IMR-90 (cell line): Measurements from ENCODE around the gene PLXNB1. TPM values are rescaled to one million over a fixed set of nuclear protein-coding genes. Genes with fewer than 3 reads are reported as not detected.

ENCODE experiments used
- ATAC-seq: fragments of 200-7000 bp; cut with Tn5 transposase; 2 replicates; pipeline ENCODE4 v1.9.1; 2020; ENCODE audit warnings: low read depth, mild to moderate bottlenecking, moderate library complexity
- BruUV-seq: library from RNA; stranded (reverse); fragments of 400-500 nt; replicated peaks from 2 replicates; lab custom pipeline; 2021; lab: Mats Ljungman, UMichigan
- CTCF ChIA-PET: fragments of 300-600 bp; formaldehyde crosslinking; extraction: SDS; loops from one replicate; lab custom pipeline; 2021; ENCODE audit warnings: antibody characterized with exemption; lab: Yijun Ruan, JAX
- POLR2A ChIA-PET: fragments of 300-600 bp; sonication (Branson Sonifier 250); formaldehyde crosslinking; loops from one replicate; lab custom pipeline; 2022; ENCODE audit warnings: antibody characterized with exemption; ENCODE audit not compliant: unreplicated experiment; lab: Charles Lee
- DNase-seq: peaks from one replicate; pipeline ENCODE4 v3.0.0; 2013
- H2AFZ ChIP-seq: replicated peaks from 2 replicates; pipeline ENCODE3; 2013; ENCODE audit warnings: low read length, mild to moderate bottlenecking; ENCODE audit not compliant: poor library complexity
- H2AK5ac ChIP-seq: 2 replicates; pipeline ENCODE4 v1.6.1; 2013; ENCODE audit warnings: low read depth, low read length, inconsistent platforms
- H2AK9ac ChIP-seq: replicated peaks from 2 replicates; pipeline ENCODE3; 2013; ENCODE audit warnings: mild to moderate bottlenecking, low read depth, low read length, moderate library complexity; ENCODE audit not compliant: poor library complexity
- H2BK120ac ChIP-seq: 2 replicates; pipeline ENCODE4 v1.6.1; 2013; ENCODE audit warnings: low read depth, low read length, inconsistent platforms
- H2BK15ac ChIP-seq: 3 replicates; pipeline ENCODE4 v1.6.1; 2013; ENCODE audit warnings: low read depth, low read length, inconsistent platforms
- H2BK20ac ChIP-seq: 2 replicates; pipeline ENCODE4 v1.6.1; 2013; ENCODE audit warnings: low read depth, mild to moderate bottlenecking, inconsistent platforms, low read length, moderate library complexity
- H2BK5ac ChIP-seq: 2 replicates; pipeline ENCODE4 v1.6.1; 2013; ENCODE audit warnings: mild to moderate bottlenecking, low read depth, low read length, inconsistent platforms; ENCODE audit not compliant: poor library complexity, severe bottlenecking
- H3K14ac ChIP-seq: replicated peaks from 2 replicates; pipeline ENCODE4 v1.6.1; 2013; ENCODE audit warnings: low read depth, low read length, inconsistent platforms
- H3K18ac ChIP-seq: 2 replicates; pipeline ENCODE4 v1.6.1; 2013; ENCODE audit warnings: low read depth, low read length, control low read depth
- H3K23ac ChIP-seq: 2 replicates; pipeline ENCODE4 v1.6.1; 2013; ENCODE audit warnings: low read depth, low read length, inconsistent platforms
- H3K27ac ChIP-seq: 2 replicates; pipeline ENCODE4 v1.5.1; 2013; ENCODE audit warnings: mild to moderate bottlenecking, control low read depth, low read length; ENCODE audit not compliant: insufficient read depth
- H3K27me3 ChIP-seq: 2 replicates; pipeline ENCODE4 v1.6.1; 2013; ENCODE audit warnings: low read length; ENCODE audit not compliant: control insufficient read depth, insufficient read depth
- H3K36me3 ChIP-seq: 2 replicates; pipeline ENCODE4 v1.6.1; 2013; ENCODE audit warnings: low read length, mixed read lengths; ENCODE audit not compliant: control insufficient read depth, insufficient read depth
- H3K4ac ChIP-seq: 2 replicates; pipeline ENCODE4 v1.6.1; 2013; ENCODE audit warnings: low read depth, low read length, inconsistent platforms
- H3K4me1 ChIP-seq: 2 replicates; pipeline ENCODE4 v1.6.1; 2013; ENCODE audit warnings: low read length, mixed read lengths; ENCODE audit not compliant: control insufficient read depth, insufficient read depth
- H3K4me2 ChIP-seq: 2 replicates; pipeline ENCODE4 v1.6.1; 2013; ENCODE audit warnings: low read depth, mild to moderate bottlenecking, control low read depth, low read length, moderate library complexity
- H3K4me3 ChIP-seq: 2 replicates; pipeline ENCODE4 v1.5.1; 2013; ENCODE audit warnings: low read depth, mild to moderate bottlenecking, control low read depth, low read length, moderate library complexity; ENCODE audit not compliant: insufficient read depth
- H3K56ac ChIP-seq: 2 replicates; pipeline ENCODE4 v1.6.1; 2013; ENCODE audit warnings: low read length, inconsistent platforms; ENCODE audit not compliant: insufficient read depth; ENCODE audit errors: extremely low read depth
- H3K79me1 ChIP-seq, 2 experiments: 2 replicates each; pipeline ENCODE4 v1.6.1; 2013; ENCODE audit warnings: low read length in 2 of 2, inconsistent platforms in 1 of 2, low read depth in 1 of 2
- H3K9ac ChIP-seq: 2 replicates; pipeline ENCODE4 v1.6.1; 2013; ENCODE audit warnings: low read depth, low read length, control low read depth
- H3K9me1 ChIP-seq: 2 replicates; pipeline ENCODE4 v1.6.1; 2013; ENCODE audit warnings: low read length, inconsistent platforms; ENCODE audit not compliant: insufficient read depth
- H3K9me3 ChIP-seq: 2 replicates; pipeline ENCODE4 v1.6.1; 2013; ENCODE audit warnings: low read length; ENCODE audit not compliant: control insufficient read depth, insufficient read depth
- H4K20me1 ChIP-seq: 2 replicates; pipeline ENCODE4 v1.6.1; 2013; ENCODE audit warnings: low read length, inconsistent platforms; ENCODE audit not compliant: insufficient read depth
- H4K5ac ChIP-seq: 2 replicates; pipeline ENCODE4 v1.6.1; 2013; ENCODE audit warnings: mild to moderate bottlenecking, low read depth, low read length, control low read depth
- H4K8ac ChIP-seq, 2 experiments: 2 replicates each; pipeline ENCODE4 v1.6.1; 2013; ENCODE audit warnings: low read depth in 2 of 2, low read length in 2 of 2, control low read depth in 1 of 2, inconsistent platforms in 1 of 2
- H4K91ac ChIP-seq: 2 replicates; pipeline ENCODE4 v1.6.1; 2013; ENCODE audit warnings: low read depth, low read length, inconsistent platforms; ENCODE audit not compliant: insufficient read depth
- BHLHE40 ChIP-seq: fragments of 150-350 bp; IDR thresholded peaks from 2 replicates; pipeline ENCODE4 v1.6.1; 2016; ENCODE audit warnings: mild to moderate bottlenecking, low read depth, low read length
- CEBPB ChIP-seq: IDR thresholded peaks from 2 replicates; pipeline ENCODE4 v1.6.1; 2012; ENCODE audit warnings: low read depth, low read length, improper control_type of control experiment
- CTCF ChIP-seq: conservative IDR thresholded peaks from 2 replicates; pipeline ENCODE4 v1.5.1; 2012; ENCODE audit warnings: mild to moderate bottlenecking, low read depth, low read length, improper control_type of control experiment
- ELK1 ChIP-seq: fragments of 150-350 bp; IDR thresholded peaks from 2 replicates; pipeline ENCODE4 v1.6.1; 2016; ENCODE audit warnings: low read depth, mild to moderate bottlenecking, low read length, moderate library complexity, borderline replicate concordance
- MAZ ChIP-seq: IDR thresholded peaks from 2 replicates; pipeline ENCODE4 v1.6.1; 2012; ENCODE audit warnings: low read depth, mild to moderate bottlenecking, low read length, improper control_type of control experiment, moderate library complexity, borderline replicate concordance
- NFE2L2 ChIP-seq: fragments of 150-350 bp; IDR thresholded peaks from 2 replicates; pipeline ENCODE4 v1.6.1; 2016; ENCODE audit warnings: low read depth, mild to moderate bottlenecking, low read length
- POLR2A ChIP-seq: IDR thresholded peaks from 2 replicates; pipeline ENCODE4 v1.6.1; 2012; ENCODE audit warnings: mild to moderate bottlenecking, low read depth, low read length
- RAD21 ChIP-seq: IDR thresholded peaks from 2 replicates; pipeline ENCODE4 v1.6.1; 2012; ENCODE audit warnings: low read length, improper control_type of control experiment
- RCOR1 ChIP-seq: IDR thresholded peaks from 2 replicates; pipeline ENCODE4 v1.6.1; 2012; ENCODE audit warnings: mild to moderate bottlenecking, low read length, improper control_type of control experiment; ENCODE audit not compliant: insufficient replicate concordance
- RFX5 ChIP-seq: IDR thresholded peaks from 2 replicates; pipeline ENCODE4 v1.8.0; 2012; ENCODE audit warnings: low read depth, mild to moderate bottlenecking, low read length, moderate library complexity
- SMC3 ChIP-seq: fragments of 150-350 bp; IDR thresholded peaks from 2 replicates; pipeline ENCODE4 v1.6.1; 2016; ENCODE audit warnings: low read depth, mild to moderate bottlenecking, antibody characterized with exemption, low read length, moderate library complexity
- USF2 ChIP-seq: fragments of 150-350 bp; IDR thresholded peaks from 2 replicates; pipeline ENCODE4 v1.6.1; 2017; ENCODE audit warnings: mild to moderate bottlenecking, antibody characterized with exemption, low read length, low read depth
- WGBS, 2 experiments: methylation state at CpG; one replicate each; pipeline versions ENCODE4 v1.1.5 to v1.1.7; 2013; ENCODE audit warnings: missing lambda C conversion rate in 2 of 2; ENCODE audit not compliant: insufficient read length in 1 of 2; ENCODE audit errors: extremely low coverage in 2 of 2; 5-methylcytosine and 5-hydroxymethylcytosine counted together
- dilution Hi-C: fragments of 300-500 bp; cut with HindIII; formaldehyde crosslinking; loops from one replicate; pipeline ENCODE4 v1.14.3; 2018; ENCODE audit warnings: low sequenced_read_pairs; ENCODE audit not compliant: unreplicated experiment
- in situ Hi-C: fragments of 300-500 bp; cut with MboI; formaldehyde crosslinking; loops from 3 replicates; pipeline ENCODE4 v1.14.3; 2019; ENCODE audit warnings: low sequenced_read_pairs, inconsistent platforms, mixed read lengths
- intact Hi-C: fragments of 100-400 bp; cut with micrococcal nuclease; formaldehyde crosslinking; loops from 2 replicates; pipeline ENCODE4 v1.10.0; 2022
- polyA plus RNA-seq, 3 experiments: library from polyadenylated mRNA; depleted of rRNA; stranded (reverse); fragments of >200 nt; gene quantifications; 2 replicates each; pipeline ENCODE4 v1.2.3, GENCODE V29; 2012; ENCODE audit warnings: low replicate concordance in 1 of 3
- total RNA-seq: library from RNA; depleted of rRNA; stranded (reverse); fragments of >200 nt; gene quantifications from 2 replicates; pipeline ENCODE4 v1.2.3, GENCODE V29; 2012

The PLXNB1 gene
- total and polyA plus RNA-seq, 2 of the 4 experiments (the other 2 are of a cell fraction) = 5.2 to 25.3 TPM

GRCh38 chr3:48372862-48373435 is 56.9 kb downstream of the PLXNB1 start:
- Histone ChIP-seq H3K79me1 (no peaks in the 10 kb centered on the region), H3K4ac (no peak overlapping the region), H4K20me1 (no peaks in the 10 kb centered on the region), H3K56ac (no peak overlapping the region), H3K4me3 (no peak overlapping the region), H4K8ac (no peak overlapping the region), H3K18ac (no peak overlapping the region), H3K27ac (no peak overlapping the region), H3K4me1 (no peaks in the 10 kb centered on the region), H2AFZ (no peak overlapping the region), H3K14ac (no peak overlapping the region), H2BK120ac (no peak overlapping the region), H3K9me3 (no peaks in the 10 kb centered on the region), H4K91ac (no peak overlapping the region), H3K23ac (no peak overlapping the region), H2BK5ac (no peak overlapping the region), H3K36me3 (no peaks in the 10 kb centered on the region), H3K9ac (no peak overlapping the region), H2BK20ac (no peak overlapping the region), H4K5ac (no peak overlapping the region), H3K27me3 (peaks cover 27% of the 10 kb centered on the region), H2AK9ac (no peak overlapping the region), H2BK15ac (no peak overlapping the region), H3K9me1 (no peaks in the 10 kb centered on the region), H2AK5ac (no peak overlapping the region), H3K4me2 (no peak overlapping the region)
- BruUV-seq = no TSS peak
- no peak for DNase-seq
- TF ChIP-seq RAD21 (no peak), USF2 (no peak), CEBPB (no peak), RFX5 (no peak), RCOR1 (no peak), SMC3 (no peak), ELK1 (no peak), NFE2L2 (no peak), BHLHE40 (no peak), MAZ (no peak), POLR2A (no peak), CTCF (no peak)
- intact Hi-C loops (no loop called here), in situ Hi-C loops (no loop called here), dilution Hi-C loops (no loop called here)
- no peak for ATAC-seq
- WGBS, 2 experiments = 80% methylated on average over 1 of the region's 5 CpGs; no CpG with 5 or more reads in 1 of the 2 experiments
- CTCF ChIA-PET = no interaction called here
- POLR2A ChIA-PET = no interaction called here
